Measurements from ENCODE around the gene ABL2.

ABL2 gene

DNA sequence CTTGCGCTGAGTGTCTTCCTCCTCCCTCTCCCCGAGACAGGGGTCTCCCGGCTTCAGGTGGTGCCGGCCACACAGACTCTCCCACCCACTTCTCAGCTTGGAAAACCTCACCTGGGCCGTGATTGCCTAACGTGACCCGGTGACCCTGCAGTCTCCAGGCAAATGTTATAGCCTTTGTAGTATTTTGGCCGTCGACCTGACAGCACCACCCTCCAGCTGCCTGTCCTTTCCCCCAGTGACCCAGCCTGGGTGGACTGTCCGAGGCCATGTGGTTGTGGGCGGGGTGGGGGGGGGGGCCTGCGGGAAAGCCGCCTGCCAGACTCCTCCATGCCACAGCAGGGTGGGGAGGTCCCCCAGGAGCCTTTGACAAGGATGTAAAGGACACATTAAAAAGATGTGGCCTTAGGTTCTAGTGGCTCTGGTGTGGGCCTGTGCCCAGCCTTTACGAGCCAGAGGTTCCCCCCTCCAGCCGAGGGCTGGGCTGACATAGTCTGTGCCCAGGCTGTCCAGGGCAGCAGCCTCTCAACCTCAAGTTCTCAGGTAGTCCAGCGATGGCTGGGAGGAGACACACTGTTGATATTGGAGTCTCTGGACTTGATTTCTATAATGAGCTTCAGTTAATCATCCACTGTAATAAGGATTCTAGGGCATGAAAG lies 139.5 kb downstream of the ABL2 start:
- DNase-seq = no peak

DNA sequence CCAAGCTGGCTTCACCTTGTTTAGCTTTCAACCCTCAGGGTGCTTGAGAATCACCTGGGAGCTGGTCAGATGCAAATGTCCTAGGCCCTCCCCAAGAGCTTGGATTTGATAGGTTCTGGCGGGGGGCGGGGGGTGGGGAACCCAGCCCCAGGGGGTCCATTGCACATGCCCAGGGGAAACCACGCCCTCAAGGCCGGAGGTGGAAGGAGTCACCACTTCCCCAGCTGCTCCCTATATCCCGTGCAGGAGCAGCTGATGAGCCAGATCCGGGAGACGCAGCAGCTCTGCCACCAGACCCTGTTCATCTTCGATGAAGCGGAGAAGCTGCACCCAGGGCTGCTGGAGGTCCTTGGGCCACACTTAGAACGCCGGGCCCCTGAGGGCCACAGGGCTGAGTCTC lies 141.8 kb downstream of the ABL2 start:
- DNase-seq = no peak

DNA sequence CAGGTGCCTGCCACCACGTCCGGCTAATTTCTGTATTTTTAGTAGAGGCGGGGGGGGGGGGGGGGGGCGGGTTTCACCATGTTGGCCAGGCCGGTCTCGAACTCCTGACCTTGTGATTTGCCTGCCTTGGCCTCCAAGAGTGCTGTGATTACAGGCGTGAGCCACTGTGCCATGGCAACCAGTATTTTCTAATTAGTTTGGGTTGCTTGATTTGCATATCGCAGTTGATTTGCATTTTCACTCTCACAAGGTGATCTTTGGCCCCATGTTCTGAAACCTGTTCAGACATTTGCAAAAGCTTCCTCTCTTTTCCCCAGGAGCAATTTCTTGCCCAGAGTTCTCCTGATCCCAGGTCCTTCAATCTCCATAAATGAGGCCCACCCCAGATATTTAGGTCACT lies 145.9 kb downstream of the ABL2 start:
- DNase-seq = no peak

DNA sequence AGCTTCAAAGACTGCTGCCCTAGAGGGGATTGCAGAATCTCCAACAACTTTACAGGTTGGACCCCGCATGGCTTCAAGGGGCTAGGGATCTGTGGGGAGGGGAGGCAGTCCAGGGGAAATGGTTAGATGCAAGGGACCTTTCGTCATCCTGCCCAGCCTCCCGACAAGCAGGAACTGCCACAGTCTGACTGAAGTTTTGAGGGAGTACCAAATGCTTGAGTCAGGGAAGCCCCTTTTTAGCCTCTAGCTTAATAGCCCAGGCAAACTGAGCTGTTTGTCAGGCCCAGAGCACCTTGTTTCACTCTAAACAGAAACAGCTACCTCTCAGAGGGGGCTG lies 146.5 kb downstream of the ABL2 start:
- DNase-seq = no peak

DNA sequence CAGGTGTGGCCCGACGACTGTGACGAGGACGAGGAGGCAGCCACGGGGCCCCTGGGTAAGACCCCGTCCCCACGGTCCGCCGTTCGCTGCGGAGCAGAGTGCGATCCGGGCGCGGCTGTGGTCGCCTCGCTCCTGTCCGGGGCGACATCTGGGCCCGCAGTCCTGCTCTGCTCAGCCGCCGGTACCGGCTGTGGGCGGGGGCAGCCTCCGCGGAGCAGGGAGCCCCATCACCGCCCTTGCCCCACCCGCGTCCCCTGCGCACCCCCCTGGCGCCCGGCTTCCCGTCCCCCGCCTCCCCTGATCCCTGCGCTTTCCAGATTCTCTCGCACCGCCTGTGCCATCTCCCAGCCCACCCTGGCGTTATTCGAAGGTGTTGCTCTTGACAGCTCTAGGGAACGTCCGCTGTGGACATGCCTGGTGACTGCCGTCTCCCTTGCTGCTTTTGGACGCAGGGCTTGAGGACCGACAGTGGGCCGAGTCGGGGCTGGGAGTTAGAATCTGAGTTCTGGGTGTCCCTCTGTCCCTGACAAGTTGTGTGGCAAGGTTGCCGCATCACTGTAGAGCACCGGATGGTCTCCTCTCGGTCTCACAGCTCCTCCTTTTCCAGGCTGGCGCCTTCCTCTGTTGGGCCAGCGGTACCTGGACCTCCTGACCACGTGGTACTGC lies 147.0 kb downstream of the ABL2 start:
- no peak for DNase-seq

DNA sequence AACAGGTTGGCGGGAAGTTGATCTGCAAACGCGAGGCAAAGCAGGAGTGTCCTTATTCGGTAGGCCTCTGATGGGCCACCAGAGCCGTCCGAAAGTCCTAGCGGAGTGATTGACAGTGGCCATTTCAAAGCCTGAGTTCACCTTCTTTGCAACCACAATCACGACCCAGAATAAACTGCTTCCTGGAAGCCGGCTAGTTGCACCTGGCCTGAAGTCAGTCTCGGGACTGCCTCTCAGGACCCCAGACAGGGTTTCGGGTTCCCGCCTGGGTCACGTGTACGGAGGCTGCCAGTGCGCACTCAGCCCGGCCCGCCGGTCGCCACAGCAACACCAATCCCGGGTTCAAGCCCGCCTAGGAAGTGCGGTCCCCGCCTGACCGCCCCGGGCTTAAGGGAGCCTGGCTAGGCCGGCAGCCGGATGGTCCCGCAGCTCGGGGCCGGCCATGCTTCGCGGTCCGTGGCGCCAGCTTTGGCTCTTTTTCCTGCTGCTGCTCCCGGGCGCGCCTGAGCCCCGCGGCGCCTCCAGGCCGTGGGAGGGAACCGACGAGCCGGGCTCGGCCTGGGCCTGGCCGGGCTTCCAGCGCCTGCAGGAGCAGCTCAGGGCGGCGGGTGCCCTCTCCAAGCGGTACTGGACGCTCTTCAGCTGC lies 147.7 kb downstream of the ABL2 start, which contains the start of gene TOR3A:
Gene TOR3A, plus strand, starts transcription at position 384 of the 646 bp plus-strand sequence. Its CDS starts 59 bp downstream, at position 443.
- peak; percentile 30 to 65 for DNase-seq

DNA sequence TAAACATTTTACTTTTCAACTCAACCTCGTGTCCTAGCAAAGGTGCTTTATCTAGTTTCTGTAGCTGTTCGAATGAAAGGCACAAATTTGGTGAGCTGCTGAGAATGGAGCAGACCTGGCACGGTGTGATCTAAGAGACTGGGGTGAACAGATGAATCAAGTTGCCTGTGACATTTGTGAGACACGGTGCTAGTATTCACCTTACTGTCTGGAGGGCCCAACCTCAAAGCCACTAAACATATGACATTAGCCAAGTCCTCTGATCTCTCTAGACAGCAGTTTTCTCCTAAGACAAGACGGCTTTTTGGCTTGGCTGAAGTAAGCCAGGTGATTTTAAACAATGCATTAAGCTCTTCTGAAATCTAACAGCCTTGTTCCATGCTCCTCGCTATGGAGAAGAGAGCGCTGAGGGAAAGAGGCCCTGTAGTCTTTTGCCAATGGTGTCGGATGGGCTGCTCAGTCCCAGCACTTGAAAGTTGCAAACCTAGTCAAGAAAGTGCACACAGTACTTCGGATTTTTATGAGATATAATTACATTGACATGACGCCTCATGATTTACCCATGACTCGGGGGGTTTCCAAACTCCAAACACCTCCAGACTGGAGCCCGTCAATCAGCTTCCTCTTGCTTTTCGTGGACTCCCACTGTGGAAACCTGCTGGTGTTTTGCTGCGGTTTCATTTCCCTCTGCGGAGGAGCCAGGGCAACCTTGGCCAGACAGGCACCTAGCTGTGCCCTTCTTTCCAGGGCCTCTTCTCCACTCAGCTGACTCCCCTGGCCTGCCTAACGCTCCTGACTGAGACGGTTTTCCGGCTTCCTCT lies 148.4 kb downstream of the ABL2 start:
- DNase-seq = no peak

DNA sequence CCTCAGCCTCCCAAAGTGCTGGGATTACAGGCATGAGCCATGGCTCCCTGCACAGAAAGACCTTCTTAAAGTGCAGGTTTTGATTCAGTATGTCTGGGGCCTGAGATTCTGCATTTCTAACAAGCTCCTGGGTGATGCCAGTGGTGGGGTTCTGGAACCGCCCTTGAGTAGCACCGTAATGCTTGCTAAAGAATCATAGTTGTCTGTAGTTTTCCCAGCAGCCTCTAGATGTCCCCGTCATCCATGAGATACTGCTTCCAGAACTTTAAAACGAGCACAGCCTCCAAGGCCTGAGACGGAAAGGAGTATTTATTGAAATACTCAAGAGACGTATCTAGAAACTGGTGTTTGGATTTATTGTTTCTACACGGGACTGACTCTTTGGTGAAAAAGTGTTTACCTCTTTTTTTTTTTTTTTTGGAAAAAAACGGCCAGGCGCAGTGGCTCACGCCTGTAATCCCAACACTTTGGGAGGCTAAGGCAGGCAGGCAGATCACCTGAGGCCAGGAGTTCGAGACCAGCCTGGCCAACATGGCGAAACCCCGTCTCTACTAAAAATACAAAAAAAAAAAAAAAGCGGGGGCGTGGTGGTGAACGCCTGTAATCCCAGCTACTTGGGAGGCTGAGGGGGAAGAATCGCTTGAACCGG lies 150.2 kb downstream of the ABL2 start:
- peak; percentile 29 to 76 for DNase-seq

DNA sequence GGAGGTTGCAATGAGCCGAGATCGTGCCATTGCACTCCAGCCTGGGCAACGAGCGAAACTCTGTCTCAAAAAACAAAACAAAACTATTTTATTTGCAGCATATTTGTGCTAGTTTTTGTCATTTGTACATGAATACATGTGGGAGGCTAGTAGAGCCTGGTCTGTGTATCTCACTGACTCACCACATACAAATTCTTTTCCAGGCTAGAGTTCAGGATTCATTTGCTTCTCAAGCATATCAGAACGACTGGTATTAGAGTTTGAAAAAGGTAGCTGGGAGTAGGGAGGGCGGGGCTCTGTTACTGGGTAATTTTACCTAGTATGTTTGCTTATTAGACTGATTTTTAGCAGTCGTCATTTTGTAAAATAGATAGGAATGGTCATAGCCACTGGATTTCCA lies 152.1 kb downstream of the ABL2 start:
- DNase-seq = no peak

DNA sequence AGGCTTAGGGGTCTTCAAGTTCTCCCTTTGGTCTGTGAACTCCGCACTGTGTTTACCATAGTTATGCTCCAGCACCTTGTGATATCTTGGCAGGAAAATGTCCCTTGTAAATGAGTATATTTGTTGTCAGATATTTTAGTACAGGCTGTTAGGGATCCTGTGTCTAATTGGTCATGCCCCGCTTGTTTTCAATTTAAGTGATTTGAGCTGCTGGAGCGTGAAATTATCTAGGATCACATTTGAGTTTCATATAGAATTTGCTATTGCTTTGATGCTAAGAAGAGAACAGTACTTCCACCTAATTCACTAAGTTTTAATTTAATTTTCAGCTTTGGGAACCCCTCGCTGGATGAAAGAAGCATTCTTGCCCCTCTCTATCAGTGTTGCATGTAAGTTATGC lies 163.0 kb downstream of the ABL2 start:
- DNase-seq = no peak

DNA sequence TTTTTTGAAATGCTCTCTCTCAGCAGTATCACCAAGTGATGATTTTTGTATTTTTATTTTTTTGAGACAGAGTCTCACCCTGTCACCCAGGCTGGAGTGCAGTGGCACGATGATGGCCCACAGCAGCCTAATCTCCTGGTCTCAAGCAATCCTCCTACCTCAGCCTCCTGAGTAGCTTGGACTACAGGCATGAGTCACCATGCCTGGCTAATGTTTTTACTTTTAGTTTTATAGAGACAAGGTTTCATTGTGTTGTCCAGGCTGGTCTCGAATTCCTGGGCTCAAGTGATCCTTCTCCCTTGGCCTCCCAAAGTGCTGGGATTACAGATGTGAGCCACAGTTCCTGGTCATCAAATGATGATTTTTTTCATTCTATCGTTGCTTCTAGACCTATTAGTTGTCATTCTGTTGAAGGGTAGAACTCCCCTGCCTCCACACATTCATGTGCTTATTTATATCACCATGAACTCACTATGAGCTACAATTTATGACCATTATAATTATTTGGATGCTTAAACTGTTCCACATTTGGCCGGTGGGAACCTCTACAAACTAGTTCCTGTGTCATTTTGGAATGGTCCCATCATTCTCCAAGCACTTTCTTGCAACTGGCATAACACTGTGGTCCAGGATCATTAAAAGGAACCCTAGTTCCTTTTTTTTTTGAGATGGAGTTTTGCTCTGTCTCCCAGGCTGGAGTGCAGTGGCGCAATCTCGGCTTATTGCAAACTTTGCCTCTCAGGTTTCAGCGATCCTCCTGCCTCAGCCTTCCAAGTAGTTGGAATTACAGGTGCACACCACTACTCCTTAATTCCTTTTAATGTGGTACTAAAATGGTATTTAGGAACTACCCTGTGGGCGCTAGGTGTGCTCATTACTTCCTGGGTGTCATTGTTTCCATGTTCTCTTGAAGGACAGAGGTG lies 167.9 kb downstream of the ABL2 start:
- no peak for DNase-seq

DNA sequence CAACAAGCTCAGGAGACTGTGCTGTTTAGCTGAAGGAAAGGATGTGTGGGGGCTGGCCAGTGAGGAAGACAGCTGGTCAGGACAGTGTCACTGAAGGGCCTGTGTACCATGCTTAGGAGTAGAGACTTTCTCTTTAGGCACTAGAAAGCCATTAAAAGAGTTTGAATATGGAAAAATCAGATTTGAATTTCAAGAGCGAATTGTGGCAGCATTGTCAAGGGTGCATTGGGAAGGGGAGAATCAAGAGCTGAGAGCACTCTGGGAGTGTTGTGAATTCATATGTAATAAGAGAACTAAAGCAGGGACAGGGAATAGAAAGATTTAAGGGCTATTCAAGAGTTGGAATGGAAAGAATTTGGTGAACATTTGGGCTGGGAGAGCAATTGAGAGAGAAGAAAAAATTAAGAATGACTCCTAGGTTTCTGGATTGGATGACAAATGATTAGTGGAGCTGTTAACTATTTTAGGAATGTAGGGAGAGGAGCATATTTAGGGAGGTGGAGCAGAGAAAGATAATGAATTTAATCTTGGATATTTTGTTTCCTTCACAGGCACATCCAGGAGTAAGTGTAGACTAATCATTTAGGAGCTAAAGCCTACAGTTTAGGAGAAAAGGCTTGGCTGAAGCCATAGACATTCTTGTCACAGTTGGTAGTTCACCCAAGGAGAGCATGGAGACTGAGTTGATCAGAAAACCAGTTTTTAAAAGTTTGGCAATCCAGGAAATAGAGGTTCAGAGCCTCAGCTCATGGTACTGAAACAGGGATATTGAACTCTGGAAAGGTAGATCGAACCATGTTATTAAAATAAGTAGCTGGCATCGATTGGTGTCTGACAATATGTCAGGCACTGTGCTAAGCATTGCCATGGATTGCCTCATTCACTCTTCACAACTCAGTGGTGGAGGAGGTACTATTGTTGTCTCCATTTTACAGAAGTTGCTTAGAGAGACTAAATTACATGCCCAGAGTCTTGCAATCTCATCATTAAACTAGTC lies 170.7 kb downstream of the ABL2 start:
- DNase-seq = no peak

DNA sequence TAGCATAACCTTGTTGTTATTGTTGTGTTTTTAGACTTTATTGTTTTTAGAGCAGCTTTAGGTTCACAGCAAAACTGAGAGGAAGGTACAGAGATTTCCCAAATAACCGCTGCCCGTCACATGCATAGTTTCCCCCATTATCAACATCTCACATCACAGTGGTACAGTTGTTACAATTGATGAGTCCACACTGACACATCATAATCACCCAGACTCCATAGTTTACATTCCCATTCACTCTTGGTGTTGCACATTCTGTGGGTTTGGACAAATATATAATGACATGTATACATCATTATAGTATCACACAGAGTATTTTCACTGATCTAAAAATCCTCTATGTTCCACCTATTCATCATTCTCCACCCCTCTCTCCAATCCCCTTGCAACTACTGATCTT lies 173.5 kb downstream of the ABL2 start:
- DNase-seq = no peak

DNA sequence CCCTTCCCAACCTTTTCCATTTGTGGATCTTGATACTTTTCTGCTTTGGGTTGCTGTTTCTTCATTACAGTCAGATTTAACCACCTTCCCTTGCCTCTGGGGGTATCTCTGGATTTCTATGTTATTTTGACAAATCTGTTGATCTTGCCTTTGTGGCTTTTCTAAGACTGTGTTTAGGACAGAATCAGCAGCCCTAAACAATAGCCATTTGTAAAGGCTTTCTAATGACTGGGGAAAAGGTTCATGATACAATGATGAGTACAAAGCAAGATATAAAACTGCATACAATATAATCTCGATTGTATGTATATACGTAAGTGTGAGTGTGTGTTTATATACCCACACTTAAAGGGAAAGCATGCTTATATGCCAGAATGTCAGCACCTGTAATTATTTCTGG lies 176.0 kb downstream of the ABL2 start:
- no peak for DNase-seq

DNA sequence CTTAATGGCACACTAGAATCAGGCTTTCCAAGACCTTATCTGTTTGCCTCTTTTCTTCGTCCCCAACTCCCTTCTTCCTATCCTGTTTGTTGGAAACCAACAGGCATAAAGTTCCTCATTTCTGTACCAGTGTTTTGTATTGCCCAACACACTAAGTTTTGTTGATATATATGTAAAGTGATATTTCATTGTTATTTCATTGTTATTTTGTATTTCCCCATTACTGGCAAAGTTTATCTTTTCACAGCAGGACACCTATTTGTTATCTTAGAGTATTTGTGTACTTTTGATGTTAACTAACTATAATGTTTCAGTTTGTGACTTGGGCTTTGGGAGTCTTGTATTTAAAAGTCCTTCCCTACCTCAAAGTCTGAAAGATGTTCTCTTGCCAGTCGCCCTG lies 176.7 kb downstream of the ABL2 start:
- no peak for DNase-seq

Data from NCI-H446 (cell line).